GM21526 (cell line): ENCODE measurements around the gene PDE4D.
"Not testable (repeated sequence)": the region's sequence is repeated elsewhere in the genome, so short reads cannot be mapped to it uniquely, and the experiment has no call there.

Experiments
- ATAC-seq: cut with Tn5 transposase; IDR thresholded peaks from one replicate; pipeline ENCODE4 v1.9.1; 2021; ENCODE audit warnings: moderate library complexity; ENCODE audit not compliant: unreplicated experiment, low FRiP score

Gene PDE4D

DNA sequence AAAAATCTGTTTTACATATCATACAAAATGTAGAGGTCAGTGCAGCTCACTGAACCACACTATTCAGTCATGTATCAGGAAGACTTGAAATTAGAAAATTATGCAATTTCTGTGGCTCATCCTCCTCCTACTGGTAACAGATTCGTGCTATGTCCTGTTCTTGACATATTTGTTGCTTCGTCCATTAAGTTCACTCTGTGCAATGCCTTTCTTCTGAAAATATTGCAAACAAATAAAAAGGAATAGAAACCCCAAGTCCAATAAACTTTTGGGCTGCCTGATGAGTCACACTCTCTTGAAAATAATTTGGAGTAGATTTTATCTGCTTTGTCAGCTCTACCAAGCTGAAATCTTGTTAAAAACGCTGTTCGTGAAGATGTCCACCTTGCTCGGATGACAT is 919.4 kb downstream of the PDE4D start:
- no peak for ATAC-seq

DNA sequence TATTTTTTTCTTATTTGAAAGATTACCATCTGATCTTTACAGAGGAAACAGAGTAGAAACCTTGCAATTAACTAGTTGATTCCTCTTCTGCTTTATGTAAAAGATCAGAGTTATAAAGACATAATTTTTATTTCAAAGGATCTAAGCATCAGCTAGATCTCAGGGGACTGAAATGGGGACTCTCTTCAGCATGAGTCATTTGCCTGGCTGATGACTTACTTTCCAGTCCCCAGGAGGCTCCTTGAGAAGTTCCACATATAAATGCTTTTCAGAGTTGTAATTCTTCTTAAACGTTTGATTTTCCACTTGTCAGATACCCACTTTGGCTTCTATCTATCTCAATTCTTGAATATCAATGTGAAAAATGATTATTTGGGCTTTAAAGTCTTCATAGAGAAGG is 921.2 kb downstream of the PDE4D start:
- ATAC-seq, result no peak

DNA sequence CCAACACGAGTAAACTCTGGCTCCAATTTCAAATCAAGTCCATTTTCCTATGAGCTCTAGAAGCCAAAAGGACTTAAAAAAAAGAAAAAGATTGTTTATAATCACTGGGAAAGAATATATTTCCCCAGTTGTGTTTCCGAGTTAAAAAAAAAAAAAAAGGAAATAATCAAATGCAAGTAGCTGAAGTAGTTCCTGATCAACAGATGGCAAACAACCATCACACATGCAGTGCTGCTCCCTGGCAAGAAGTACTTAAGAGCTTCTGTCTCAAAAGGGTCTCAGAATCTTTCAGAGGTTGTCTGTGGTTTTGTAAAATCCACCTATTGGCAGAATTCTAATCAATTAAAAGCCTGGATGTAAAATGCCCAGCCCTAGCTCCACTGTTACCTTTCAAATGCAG is 922.8 kb downstream of the PDE4D start:
- ATAC-seq, result no peak

DNA sequence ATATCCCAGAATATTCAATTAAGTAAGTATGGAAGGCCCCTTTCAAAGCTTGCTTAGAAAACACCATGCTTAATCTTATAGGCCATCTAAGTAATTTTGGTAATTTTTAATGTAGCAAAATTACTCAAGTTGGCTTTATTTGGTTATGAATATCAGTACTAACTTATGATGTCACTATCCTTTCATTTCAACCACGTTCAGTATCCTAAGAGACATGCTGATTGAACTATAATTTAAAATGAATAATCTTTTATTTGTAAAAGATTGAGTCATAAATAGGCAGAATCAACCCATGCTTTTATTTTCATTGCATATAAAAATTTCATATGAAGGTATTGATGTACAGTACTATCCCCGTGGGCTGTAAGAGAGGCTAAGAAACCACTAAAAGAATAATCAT is 923.7 kb downstream of the PDE4D start:
- ATAC-seq, result no peak

DNA sequence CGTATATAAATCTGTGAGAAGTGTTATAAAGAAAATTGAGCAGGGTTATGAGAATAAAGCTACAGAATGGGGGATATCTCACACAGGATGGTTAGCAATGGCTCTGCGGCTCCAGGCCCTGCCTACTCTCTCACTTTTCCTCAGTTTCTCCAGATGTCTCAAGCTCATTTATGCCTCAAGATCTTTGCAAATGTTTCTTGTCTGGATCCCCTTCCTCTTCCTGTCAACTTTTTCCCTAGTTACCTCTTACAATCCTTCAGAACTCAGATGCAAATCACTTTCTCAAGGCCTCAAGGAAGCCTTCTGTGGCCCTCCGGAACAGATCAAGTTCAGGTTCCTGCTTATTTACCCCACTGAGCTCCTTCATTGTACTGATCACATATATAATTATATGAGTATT is 924.3 kb downstream of the PDE4D start:
- no peak for ATAC-seq

DNA sequence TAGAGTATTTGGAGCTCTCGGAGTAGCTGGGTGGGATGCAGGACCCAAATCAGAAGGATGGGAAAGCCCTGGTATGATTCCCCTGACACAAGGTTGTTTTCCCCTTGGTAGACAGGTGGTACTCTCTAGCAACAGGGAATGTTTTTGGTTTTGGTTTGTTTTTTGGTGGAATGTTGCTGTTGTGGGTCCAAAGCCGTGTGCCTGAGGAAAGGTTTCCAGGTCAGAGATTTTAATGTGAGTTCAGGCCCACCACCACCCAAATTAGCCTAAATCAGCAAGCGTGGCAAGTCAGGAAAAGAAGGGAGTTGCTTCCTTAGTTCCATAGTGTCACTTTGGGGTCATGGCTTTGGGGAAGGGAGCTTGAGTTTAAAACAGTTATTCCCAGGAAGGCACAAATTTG is 925.2 kb downstream of the PDE4D start:
- ATAC-seq, result no peak

DNA sequence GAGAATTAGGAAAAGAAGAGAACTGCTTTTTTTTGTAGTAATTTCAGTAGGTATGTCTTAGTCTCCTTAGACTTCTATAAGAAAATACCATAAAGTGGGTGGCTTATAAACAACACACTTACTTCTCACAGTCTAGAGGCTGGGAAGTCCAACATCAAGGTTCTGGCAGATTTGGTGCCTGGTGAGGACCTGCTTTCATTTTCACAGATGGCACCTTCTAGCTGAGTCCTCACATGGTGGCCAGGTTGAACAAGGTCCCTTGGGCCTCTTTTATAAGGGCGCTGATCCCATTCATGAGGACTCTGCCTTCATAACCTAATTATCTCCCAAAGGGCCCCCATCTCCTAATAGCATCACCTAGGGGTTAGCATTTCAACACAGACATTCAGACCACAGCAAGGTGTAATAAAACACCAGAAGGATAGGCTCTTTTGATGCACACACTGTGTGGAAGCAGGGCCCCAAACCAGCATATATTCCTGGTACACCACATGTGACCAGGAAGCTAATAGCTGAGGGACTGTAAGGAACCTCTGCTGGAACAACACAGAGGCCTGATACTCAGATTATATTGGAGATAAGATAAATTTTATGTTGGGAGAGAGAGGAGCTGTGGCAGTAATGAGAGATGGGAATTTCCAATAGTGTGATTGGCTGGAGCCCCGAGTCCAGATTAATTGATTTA is 925.8 kb downstream of the PDE4D start:
- ATAC-seq, result no peak

DNA sequence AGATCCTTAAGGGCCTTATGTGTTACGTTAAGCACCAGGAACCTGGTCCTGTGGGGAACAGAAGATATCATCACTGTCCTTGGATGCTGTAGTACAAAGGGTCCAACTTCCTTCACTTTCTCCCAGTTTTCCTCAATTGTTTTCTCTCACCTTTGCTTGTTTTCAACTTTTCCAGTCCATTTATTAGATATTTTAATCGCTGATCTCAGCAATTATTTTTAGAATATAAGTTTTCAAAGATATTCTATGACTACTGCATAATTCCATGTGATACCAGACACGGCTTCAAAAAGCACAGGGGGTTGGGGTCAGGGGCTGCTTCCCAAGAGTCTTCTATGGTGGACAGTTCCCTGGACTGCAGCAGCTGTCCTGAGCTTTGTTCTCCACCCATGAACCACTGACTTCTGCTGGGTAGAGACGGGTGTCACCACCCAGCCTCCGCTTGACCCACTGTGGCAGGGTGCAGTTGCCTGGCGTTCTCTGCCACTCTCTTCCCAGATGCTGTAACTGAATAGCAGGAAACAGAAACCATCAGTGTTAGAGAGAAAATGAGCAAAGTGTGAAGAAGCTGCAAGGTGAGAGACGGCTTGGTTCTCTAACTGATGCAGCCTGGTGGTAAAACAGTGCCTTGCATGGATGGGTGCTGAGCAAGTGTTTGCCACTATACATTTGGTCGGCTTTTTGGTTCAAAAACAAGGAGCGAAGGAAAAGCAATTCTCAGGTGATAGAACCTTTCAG is 927.7 kb downstream of the PDE4D start:
- ATAC-seq, result no peak

DNA sequence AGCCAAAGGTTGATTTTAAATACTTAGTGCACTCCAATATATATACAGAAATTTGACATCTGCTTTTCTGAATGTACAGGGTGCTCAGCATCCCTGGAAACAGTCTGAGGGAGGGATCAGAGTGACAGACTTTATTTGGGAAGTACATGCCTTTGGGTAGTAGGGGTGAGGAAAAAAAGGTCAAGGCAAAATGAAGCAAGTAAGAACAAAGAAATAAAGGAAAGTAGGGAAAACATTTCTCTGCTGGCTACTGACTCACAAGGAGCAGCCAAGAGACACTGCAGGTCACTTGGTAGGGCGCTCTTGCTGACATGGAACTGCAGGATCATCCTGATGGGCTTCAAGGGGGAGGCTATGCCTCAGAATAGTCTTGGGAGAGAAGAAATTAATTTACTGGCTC is 929.7 kb downstream of the PDE4D start:
- ATAC-seq, result no peak

DNA sequence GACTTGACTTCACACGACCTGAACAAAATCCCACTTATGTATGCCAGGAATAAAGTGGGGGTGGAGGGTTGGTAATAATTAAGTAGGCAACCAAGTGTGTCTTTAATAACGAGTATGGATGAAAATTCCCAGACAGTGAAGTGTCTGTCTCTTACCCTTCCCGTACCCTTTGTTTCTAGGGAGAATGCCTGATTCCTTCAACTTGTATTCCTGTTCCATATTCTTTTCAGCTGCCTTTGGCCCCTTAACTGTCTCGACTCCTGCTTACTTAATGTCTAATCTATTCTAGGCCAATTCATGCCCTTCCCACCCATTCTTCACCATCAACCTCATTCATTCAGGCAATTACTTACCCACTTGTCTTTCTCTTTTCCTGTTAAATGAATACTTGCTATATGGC is 930.2 kb downstream of the PDE4D start:
- ATAC-seq, result no peak

DNA sequence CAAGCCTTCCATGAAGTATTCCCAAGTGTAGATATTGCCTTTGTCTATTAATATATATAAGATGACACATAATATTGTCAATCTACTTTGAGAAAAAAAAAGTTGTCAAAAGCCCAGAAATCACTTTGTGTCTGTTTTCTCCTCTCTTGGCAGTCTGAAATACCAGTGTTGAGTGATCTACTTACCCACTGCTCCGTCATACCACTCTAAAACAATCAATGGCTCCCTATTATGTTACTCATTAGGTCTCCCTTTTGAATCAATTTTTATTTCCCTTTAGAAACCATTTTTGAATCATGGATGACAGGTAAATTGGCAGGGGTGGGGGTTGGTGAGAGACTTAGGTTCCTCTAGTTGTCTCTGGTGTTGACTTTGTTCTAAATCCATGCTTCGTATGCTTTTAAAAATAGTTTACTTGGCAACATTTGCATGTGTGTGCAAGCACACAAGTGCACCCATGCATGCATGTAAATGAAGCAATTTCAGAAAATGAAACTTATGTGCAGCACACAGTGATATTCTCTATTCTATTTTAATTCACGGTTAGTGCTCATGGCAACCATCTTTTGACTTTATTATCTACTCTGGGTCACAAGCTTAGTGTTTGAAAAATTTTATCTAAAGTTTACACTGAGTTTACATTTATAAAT is 931.8 kb downstream of the PDE4D start:
- ATAC-seq, result no peak

DNA sequence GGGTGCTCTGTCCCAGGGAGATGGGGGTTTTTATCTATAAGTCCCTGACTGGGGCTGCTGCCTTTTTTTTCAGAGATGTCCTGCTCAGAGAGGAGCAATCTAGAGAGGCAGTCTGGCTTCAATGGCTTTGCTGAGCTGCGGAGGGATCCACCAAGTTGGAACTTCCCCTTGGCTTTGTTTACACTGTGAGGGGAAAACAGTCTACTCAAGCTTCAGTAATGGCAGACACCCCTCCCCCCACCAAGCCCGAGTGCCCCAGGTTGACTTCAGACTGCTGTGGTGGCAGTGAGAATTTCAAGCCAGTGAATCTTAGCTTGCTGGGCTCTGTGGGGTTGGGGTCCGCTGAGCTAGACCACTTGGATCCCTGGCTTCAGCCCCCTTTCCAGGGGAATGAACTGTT is 934.8 kb downstream of the PDE4D start:
- ATAC-seq, result no peak

DNA sequence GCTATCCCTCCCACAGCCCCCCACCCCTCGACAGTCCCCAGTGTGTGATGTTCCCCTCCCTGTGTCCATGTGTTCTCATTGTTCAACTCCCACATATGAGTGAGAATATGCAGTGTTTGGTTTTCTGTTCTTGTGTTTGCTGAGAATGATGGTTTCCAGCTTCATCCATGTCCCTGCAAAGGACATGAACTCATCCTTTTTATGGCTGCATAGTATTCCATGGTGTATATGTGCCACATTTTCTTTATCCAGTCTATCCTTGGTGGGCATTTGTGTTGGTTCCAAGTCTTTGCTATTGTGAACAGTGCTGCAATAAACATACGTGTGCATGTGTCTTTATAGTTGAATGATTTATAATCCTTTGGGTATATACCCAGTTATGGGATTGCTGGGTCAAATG is 940.3 kb downstream of the PDE4D start:
- not testable (repeated sequence) for ATAC-seq

DNA sequence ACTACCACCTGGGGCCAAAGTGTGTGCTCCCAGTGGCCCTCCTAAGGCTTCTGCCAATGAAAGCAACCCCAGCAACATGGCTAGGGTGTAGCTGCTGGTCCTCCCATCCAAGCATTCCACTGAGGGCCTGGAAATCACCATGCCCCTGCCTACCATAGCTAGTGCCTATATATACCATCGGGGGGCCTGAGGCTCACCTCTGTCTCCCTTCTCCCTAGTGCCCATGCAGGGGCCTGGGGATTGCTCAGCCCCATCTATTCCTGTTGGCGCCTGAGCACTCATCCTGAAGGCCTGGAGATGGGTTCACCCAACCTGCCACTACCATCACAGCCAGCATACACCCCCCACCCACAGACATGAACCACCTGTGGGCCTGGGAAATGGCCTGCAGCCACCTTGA is 943.3 kb downstream of the PDE4D start:
- ATAC-seq, result no peak

DNA sequence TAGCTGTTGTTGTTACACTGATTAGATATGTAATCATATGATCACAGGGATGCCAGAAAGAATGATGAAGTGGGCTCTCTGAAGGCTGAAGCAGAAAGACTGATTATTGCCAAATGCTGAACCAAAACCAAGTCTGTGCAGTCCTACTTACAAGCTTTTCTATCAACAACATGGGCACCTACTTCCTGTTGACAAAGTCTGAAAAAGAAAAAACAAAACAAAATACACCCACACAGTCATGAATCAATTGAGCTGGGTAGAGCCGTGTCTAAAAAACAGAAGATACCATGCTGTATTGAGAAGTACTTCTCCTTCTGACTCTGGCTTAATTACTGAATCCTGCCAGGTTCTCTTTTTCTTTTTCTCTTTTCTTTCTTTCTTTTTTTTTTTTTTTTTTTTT is 947.3 kb downstream of the PDE4D start:
- no peak for ATAC-seq

DNA sequence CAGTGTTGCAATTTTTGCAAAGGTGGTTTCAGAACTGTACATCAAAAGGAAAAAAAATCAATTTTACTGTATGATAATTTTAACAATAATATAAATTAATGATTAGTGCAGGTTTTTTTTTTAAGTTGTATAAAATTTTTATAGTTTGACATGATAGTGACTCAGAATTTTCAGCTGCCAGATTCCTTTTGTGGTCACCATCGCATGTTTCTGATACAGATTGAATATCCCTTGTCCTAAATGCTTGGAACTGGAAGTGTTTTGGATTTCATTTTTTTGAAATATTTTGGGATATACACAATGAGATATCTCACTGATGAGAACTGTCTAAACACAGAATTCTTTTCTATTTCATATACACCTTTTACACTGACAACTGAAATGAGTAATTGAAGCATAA is 949.3 kb downstream of the PDE4D start:
- ATAC-seq, result no peak

DNA sequence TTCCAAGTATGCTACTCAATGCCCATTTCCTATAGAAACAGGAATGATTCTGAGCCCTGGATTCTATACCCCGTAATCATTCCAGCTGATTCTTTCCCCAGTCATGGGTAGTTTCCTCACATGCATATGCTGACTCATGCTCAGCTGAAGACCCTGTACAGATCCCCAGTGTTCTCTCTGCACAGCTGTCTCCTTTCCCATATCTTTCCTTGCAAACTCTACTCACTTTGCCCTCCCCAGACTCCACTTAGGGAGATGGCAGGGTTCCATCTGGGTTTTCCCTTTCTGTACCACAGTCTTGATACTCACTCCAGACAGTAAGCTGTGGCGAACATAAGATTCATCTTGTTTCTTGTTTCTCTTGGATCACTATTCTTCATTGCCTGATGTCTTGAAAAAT is 953.1 kb downstream of the PDE4D start:
- no peak for ATAC-seq

DNA sequence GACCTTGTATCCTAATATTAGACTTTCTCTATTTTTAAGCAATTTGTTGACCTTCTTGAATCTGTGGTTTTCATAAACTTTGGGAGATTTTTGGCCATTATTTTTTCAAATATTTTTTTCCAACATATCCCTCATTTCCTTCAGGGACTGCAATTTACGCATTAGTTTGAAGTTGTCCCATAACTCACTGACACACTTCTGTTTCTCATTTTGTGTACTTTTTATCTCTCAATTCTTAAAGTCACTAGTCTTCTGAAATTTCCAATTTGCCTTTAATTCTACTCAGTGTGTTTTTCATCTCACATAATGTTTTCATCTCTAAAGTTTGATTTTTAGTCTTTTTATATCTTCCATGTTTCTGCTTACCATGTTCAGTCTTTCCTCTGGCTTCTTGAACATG is 953.9 kb downstream of the PDE4D start:
- ATAC-seq, result no peak

DNA sequence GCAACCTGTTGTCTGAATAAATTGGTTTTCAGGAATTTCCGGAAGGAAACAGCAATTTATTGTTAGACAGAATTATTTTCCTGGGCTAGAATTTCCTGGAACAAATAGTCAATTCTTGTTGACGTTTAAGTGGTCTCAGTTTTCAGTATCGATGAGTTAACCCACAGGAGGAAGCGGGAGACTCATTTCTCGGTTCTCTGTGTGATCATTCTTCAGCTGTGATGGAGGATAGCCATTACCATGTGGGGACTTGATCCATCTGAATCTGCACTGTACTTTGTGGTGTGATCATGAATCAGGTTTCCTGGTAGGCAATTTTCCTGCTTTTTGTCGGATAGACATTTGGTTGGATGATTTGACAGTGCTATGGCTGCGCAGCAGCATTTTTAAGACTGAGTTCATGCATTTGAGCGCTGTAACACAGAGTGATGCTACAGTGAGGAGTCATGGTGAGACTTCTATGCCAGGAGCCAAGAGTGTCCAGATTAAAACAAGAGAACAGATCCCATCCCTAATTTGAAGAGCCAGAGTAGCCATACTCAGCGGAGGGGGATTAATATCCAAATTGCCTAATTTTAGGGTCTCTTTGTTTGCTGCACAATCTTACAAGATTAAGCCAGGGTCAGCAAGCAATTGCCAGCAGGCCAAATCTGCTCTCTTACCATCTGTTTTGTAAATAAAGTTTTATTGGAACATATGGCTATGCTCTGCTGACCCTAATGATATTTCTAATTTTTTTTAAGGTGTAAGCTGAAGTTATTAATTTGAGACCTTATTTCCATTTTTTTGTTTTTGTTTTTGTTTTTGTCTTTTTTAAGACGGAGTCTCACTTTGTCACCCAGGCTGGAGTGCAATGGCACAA is 954.7 kb downstream of the PDE4D start:
- no peak for ATAC-seq

DNA sequence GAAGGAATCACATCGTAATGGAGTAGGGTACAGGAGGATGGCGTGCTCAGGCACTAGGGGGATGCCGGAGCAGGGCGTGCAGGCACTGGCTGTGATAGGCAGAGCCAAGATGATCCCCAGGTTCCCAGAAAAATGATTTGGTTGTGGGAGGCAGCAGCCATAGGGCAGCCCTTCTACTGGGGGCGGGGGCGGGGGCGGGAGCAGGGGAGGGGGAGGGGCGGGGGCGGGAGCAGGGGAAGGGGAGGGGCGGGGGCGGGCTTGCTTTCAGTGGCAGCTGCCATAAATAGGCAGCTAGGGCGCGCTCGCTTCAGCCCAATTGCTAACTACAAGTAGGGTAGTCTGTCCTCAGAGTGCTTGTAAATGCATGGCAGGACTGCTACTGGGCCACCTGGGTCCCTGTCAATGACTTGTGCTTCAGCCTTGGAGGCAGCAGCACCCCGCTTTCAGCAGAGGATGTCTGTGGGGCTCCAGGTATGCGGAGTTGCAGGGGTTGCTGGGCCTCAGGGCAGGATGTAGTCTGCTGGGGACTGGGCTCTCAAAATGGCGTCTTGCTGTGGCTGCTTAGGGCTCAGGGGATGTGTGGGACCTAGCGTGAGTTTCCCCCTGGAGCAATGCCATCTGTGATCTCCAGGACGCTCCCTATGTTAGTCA is 956.4 kb downstream of the PDE4D start:
- ATAC-seq, result no peak
